GM19240 (cell line): ENCODE measurements around the gene GUCY2D.
"Not testable (repeated sequence)": the region's sequence is repeated elsewhere in the genome, so short reads cannot be mapped to it uniquely, and the experiment has no call there.

Experiments
- DNase-seq: peaks from one replicate; pipeline ENCODE4 v3.0.0; 2011; ENCODE audit warnings: low spot score; ENCODE audit not compliant: insufficient read length

Gene GUCY2D

GRCh38 chr17:8044819-8045810 is 42.7 kb downstream of the GUCY2D start:
- no peak for DNase-seq

DNA sequence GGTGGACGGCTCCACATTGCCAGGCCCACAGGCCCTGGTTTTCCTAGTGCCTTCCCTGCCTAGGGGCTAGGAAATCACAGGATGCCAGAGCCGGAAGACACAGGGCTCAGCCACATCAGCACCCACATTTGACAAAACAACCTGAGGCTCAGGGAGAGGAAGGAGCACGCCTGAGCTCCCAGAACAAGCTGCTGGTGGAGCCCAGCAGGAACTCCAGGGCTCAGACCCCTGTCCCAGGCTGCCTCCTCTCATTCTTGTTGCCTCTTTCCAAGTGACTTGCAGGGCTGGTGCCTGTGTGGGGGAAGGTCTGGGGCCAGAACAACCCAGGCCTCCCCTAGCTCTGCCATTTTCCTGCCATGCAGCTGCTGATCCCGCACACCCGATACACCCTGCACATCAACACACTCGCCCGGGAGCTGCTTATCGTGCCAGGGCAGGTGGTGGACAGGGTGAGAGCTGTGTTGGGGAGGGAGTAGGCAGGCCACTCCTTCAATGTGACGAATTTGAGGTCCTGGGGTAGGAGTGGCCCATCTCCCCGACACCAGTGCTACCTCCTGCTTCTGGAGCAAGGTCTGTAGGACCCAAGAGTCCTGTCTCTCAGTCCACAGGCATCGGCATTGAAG is 44.0 kb downstream of the GUCY2D start:
- DNase-seq: no peak

DNA sequence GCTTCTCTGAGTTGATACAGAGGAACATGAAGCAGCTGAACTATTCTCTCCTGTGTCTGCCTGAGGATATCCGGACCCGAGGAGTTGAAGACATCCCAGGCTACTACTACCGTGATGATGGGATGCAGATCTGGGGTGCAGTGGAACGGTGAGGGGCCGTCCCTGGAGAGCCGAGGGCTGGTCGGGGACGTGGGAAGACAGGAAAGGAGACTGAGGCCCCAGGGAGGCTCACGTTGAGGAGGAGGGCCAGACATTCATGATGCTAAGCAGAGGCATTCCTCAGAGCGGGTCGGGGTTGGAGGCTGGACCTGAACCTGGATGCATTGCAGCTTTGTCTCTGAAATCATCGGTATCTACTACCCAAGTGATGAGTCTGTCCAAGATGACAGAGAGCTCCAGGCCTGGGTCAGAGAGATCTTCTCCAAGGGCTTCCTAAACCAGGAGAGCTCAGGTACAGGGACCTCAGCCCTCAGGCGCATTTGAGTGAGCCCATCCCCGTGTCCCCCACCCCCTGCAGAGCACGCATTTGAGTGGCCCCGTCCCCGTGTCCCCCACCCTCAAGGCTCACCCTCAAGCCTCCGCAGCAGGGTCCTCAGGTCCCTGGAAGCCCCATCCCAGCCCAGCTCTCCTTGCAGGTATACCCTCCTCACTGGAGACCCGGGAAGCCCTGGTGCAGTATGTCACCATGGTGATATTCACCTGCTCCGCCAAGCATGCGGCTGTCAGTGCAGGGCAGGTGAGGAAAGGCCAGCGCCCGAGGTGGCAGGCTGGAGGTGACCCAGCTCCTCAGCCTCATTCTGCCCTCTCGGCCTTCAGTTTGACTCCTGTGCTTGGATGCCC is 44.7 kb downstream of the GUCY2D start:
- DNase-seq: no peak

DNA sequence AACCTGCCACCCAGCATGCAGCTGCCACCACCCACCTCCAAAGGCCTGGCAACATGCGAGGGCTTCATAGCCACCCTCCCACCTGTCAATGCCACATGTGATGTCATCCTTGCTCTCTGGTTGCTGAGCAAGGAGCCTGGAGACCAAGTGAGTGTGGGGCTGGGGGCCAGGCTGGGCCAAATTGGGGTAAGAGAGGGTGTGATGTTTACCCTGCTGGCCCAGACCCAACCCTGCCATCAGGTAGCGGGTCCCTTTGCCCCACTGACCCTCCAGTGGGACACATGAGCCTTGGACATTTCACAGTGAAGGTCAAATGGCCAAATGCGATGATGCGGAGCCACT is 45.3 kb downstream of the GUCY2D start:
- DNase-seq: no peak

DNA sequence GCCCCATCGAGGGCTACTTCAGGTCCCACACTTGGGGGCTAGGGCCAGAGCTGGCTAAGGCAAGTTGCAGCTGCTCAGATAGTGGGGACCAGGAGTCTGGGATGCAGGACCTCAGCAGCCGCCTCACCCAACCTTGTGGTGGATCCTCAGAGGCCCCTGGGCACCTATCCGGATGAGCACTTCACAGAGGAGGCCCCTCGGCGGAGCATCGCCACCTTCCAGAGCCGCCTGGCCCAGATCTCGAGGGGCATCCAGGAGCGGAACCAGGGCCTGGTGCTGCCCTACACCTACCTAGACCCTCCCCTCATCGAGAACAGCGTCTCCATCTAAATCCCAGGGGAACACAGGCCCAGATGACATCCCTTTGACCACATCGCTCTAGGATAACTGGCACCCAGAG is 45.8 kb downstream of the GUCY2D start:
- no peak for DNase-seq

DNA sequence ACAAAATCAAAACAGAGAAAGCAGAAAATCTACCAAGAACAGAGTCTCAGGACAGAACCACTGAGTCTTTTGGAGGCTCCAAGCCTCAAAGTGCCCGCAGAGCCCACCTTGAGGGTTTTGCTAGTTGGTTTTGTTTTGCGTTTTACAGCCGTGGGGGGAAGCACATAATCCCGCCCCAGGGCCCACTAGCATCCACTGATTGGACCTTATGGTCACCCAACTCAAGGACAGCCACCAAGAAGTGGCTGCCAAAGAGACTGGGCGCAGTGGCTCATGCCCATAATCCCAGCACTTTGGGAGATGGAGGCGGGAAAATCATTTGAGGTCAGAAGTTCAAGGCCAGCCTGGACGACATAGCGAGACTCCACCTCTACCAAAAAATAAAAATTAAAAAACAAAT is 46.3 kb downstream of the GUCY2D start:
- DNase-seq: no peak

- DNase-seq: no peak
These were observed 49.4 kb downstream of the GUCY2D start for GRCh38 chr17:8051831-8052230.

DNA sequence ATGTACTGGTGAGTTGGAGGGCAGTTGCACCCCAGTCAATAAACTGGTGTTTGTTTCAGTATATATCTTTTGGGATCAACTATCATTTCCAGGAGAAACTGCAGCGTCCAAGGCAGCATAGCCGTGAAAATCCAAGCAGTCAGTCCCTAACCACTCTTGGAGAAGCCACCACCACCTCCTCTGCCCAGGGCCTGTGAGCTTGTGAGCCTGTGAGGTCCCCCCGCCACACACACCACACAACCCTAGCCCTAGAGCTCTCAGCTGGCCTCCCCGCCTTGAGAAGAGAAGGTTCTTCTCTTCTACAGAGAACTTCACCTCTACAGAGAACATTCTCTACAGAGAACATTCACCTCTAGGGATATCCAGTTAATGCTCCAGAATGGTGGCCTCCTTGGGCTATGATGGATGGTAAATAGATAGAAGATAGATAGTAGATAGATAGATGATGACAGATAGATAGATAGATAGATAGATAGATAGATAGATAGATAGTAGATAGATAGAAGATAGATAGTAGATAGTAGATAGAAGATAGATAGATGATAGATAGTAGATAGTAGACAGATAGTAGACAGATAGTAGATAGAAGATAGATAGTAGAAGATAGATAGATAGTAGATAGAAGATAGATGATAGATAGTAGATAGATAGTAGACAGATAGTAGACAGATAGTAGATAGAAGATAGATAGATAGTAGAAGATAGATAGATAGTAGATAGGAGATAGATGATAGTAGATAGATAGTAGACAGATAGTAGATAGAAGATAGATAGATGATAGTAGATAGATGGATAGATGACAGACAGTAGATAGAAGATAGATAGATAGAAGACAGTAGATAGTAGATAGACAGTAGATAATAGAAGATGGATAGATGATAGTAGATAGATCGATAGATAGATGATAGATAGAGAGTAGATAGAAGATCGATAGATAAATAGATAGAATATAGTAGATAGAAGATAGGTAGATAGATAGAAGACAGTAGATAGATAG is 50.1 kb downstream of the GUCY2D start:
- no peak for DNase-seq

DNA sequence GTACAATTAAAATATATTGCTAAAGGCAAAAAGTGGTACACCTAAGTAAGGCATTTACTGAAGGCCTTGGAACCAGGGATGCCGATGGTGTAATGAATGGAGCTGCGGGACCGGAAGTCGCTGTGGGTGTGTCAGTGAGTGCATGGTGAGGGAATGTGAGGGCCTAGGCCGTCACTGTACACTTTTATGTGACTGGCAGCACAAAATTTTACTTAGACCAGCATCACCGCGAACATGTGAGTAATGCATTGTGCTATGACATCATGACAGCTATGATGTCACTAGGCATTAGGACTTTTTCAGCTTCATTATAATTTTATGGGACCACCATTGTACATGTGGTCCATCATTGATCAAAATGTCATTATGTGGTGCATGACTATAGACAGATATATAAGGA is 51.2 kb downstream of the GUCY2D start:
- DNase-seq: no peak

- no peak for DNase-seq
These were observed 53.4 kb downstream of the GUCY2D start for GRCh38 chr17:8055851-8056231.

DNA sequence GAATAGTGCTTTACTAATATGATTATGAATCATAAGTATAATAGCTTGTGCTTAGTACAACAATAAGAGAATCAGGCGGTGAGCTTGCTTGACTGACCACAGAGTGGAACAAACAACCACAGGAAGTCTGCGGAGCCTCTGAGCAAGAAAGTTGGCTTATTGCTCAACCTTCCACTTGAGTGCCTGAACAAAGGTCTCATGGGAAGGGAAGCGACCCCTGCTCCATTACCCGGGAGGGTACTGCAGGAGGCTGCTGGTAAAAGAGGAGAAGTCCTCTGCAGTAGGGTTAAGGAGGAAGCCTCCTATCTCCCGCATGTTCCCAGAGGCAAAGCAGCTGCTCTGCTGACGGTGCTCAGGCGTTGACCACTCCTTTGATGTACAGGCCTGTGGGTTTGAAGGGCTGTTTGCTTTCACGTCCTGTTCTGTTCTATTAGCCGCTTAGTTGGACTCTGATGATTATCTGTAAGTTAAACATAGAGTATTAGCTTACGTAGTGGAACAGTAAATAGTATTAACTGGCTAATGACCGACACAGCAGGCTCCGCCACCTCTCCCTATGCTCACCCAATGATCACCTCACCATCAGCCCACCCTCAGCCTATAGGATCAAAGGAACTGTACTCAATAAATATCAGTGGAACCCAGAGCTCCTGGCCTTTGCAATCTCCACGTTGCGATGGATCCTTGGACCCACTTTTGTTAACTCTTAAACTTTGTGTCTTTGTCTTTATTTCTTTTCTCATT is 54.0 kb downstream of the GUCY2D start:
- no peak for DNase-seq

GRCh38 chr17:8056976-8057625 is 54.7 kb downstream of the GUCY2D start:
- DNase-seq: no peak

DNA sequence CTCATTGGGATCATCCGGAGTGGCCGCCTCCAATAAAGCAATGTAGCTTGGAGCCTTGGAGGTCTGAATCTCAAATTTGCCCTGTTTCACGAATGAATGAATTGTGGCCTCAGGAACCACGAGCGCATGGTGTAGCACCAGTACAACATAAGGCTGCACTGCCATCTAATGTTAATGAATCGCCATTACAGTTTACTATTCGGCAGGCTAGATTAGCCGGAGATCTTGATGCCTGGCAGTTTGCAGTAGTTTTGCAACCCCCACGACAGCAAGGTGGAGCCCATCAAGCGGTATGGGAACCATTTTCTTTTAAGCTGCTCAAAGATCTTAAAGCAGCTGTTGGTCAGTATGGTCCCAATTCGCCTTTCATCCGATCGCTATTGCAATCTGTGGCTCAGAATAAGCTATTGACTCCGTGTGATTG is 55.3 kb downstream of the GUCY2D start:
- peak; percentile 69 for DNase-seq

DNA sequence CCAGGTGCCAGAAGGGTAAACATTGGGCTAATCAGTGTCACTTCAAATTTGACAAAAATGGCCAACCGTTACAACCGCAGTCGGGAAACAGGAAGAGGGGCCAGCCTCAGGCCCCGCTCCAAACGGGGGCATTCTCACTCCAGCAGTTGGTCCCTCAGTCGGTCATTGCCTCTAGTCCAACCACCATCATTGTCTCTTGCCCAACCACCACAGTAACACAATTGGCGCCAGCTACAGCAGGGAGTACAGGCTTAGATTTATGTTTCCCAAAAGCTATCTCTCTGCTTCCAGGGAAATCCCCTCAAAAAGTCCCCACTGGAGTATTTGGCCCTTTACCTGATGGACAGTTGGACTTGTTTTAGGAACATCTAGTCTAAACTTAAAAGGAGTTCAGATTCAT is 56.7 kb downstream of the GUCY2D start:
- DNase-seq: no peak

DNA sequence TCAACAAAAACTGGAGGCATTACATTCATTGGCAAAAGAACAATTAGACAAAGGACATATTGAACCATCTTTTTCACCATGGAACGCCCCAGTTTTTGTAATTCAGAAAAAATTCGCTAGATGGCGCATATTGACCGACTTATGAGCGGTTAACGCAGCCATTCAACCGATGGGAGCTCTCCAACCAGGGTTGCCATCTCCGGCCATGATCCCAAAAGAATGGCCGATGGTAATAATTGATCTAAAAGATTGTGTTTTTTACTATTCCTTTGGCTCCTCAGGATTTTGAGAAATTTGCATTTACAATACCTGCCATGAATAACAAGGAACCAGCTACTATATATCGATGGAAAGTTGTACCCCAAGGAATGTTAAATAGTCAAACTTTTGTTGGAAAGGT is 57.9 kb downstream of the GUCY2D start:
- DNase-seq: peak; percentile 60

DNA sequence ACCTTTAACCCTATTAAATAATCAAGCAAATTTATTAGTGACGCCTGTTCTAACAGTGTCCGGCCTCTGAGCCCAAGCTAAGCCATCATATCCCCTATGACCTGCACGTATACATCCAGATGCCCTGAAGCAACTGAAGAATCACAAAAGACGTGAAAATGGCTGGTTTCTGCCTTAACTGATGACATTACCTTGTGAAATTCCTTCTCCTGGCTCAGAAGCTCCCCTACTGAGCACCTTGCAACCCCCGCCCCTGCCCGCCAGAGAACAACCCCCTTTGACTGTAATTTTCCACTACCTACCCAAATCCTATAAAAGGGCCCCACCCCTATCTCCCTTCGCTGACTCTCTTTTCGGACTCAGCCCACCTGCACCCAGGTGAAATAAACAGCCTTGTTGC is 59.4 kb downstream of the GUCY2D start:
- DNase-seq: not testable (repeated sequence)

DNA sequence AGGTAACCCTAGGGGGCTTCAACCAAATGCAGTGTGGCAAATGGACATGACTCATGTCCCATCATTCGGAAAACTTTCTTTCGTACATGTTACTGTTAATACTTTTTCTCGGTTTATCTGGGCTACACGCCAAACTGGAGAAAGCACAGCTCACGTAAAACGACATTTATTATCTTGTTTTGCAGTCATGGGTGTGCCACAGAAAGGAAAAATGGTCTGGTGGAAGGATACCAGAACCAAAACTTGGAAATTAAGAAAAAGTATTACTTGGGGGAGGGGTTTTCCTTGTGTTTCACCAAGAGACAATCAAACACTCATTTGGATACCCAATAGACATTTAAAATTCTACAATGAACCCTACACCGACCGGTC is 60.0 kb downstream of the GUCY2D start:
- DNase-seq: no peak

DNA sequence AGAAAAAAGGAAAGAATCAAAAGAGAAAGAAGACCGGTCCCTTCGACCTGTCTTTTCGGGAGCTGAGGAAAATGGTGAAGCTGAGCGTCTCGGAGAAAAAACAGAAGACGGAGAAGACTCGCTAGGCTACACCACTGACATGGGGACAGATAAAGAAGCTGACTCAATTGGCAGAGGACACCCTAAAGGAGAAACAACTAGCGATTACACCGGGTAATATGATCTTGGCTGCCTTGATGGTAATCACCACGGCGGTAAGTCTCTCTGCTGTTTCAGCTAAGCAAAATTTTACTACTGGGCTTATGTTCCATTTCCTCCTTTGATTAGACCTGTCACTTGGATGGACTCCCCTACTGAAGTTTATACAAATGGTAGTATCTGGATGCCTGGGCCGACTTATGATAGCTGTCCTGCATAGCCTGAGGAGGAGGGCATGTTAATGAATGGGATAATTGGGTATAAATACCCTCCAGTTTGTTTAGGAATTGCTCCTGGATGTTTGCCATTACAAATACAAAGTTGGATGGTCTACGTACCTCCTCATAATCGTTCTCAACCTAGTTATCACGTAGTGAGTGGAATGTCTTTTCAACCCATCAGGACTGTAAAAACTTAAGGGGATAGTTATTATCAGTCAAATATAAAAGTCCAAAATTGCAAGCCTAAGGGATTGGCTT is 60.5 kb downstream of the GUCY2D start:
- DNase-seq: no peak
